ENCODE data around the gene DTX3L. TPM values are rescaled to one million over a fixed set of nuclear protein-coding genes. Genes with fewer than 3 reads are reported as not detected.

The DTX3L gene
- total and polyA plus RNA-seq, 9 of the 15 experiments (the other 6 are each of a cell fraction or from before 2014, with no cell fraction given), result 2.3 to 6.5 (median 3.0) TPM

GRCh38 chr3:122515020-122515468 is 49.1 kb upstream of the DTX3L start (continued):
- TF ChIP-seq SAFB (IDR thresholded peaks at IDR 0.05; ENCODE audit: borderline replicate concordance, low read depth, low read length), result no peak
- TF ChIP-seq FIP1L1 (IDR thresholded peaks at IDR 0.05; ENCODE audit: low read depth, low read length, poor library complexity, severe bottlenecking), result no peak
- no peak for TF ChIP-seq DPF2 (IDR thresholded peaks at IDR 0.05)
- TF ChIP-seq, protein P1, sequence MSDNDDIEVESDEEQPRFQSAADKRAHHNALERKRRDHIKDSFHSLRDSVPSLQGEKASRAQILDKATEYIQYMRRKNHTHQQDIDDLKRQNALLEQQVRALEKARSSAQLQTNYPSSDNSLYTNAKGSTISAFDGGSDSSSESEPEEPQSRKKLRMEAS (CRISPR knock-in tag; IDR thresholded peaks at IDR 0.05), result no peak
- TF ChIP-seq CEBPB (tag; IDR thresholded peaks at IDR 0.05), result no peak
- TF ChIP-seq, protein P2, sequence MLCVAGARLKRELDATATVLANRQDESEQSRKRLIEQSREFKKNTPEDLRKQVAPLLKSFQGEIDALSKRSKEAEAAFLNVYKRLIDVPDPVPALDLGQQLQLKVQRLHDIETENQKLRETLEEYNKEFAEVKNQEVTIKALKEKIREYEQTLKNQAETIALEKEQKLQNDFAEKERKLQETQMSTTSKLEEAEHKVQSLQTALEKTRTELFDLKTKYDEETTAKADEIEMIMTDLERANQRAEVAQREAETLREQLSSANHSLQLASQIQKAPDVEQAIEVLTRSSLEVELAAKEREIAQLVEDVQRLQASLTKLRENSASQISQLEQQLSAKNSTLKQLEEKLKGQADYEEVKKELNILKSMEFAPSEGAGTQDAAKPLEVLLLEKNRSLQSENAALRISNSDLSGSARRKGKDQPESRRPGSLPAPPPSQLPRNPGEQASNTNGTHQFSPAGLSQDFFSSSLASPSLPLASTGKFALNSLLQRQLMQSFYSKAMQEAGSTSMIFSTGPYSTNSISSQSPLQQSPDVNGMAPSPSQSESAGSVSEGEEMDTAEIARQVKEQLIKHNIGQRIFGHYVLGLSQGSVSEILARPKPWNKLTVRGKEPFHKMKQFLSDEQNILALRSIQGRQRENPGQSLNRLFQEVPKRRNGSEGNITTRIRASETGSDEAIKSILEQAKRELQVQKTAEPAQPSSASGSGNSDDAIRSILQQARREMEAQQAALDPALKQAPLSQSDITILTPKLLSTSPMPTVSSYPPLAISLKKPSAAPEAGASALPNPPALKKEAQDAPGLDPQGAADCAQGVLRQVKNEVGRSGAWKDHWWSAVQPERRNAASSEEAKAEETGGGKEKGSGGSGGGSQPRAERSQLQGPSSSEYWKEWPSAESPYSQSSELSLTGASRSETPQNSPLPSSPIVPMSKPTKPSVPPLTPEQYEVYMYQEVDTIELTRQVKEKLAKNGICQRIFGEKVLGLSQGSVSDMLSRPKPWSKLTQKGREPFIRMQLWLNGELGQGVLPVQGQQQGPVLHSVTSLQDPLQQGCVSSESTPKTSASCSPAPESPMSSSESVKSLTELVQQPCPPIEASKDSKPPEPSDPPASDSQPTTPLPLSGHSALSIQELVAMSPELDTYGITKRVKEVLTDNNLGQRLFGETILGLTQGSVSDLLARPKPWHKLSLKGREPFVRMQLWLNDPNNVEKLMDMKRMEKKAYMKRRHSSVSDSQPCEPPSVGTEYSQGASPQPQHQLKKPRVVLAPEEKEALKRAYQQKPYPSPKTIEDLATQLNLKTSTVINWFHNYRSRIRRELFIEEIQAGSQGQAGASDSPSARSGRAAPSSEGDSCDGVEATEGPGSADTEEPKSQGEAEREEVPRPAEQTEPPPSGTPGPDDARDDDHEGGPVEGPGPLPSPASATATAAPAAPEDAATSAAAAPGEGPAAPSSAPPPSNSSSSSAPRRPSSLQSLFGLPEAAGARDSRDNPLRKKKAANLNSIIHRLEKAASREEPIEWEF (CRISPR knock-in tag; IDR thresholded peaks at IDR 0.05), result no peak

Data from K562 (cell line).